ENCODE measurements around the gene LEF1.

LEF1 gene

DNA sequence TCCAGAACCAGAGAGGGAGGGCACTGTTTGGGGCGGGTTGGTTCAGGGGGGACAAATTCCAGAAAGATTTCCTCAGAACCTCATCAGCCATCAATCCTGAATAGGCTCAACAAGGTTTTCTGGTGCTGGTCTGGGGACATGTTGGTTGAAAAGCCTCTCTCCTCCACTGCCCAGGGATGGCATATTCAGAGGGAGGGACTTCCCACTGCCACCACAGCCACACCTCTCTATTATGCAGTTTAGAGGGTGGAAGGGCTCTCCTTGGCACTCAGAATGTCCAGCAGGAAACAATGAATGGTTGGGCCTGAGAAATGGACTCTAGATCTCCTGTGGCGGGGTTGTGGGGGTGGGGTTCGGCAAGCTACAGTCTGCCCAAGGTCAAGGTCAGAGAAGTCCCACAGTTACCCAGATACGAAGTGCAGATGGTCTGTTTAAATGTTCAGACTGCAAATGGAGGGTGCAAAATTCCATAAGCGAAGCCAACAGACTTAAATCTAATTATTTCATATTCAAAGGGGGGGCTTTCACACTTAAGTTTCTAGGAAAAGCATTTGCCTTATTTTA, 70.7 kb downstream of the LEF1 start:
- Histone ChIP-seq H3K27me3 (ENCODE audit: control insufficient read depth, insufficient read depth, low read length) (no peaks in the 10 kb centered on the region), H3K4me3 (ENCODE audit: low read length) (no peak overlapping the region), H3K4me1 (ENCODE audit: control insufficient read depth, insufficient read depth, low read length) (no peaks in the 10 kb centered on the region), H3K9ac (ENCODE audit: low read length) (no peak overlapping the region), H3K27ac (ENCODE audit: low read depth, low read length) (no peak overlapping the region), H3K36me3 (ENCODE audit: control insufficient read depth, insufficient read depth, low read length) (no peaks in the 10 kb centered on the region)

DNA sequence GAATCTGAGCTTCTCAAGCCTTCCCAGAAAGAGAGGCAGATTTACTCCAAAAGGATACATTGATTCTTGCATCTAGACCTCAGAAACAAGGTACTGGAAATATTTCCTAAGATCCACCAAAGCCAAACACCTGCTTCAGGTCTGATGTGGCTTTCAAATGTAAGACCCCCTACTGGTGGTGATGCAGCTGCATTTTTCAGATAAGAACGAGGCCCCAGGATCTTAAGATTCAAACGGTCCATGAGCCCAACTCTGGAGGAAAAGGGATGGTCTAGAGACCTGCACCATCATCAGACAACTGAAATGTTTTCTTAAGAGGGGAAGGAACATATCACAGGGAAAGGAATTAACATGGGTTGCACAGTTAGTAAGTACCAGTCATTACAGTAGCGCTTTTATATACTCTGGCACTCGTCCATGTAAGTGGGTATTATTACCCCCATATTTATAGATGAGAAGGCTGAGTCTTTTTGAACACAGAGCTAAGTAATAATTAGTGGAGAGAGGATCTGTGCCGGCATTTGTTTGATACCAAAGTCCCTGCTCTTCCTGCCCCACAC, 73.7 kb downstream of the LEF1 start:
- Histone ChIP-seq H3K4me3 (ENCODE audit: low read length) (no peak overlapping the region), H3K27me3 (ENCODE audit: control insufficient read depth, insufficient read depth, low read length) (no peaks in the 10 kb centered on the region), H3K27ac (ENCODE audit: low read depth, low read length) (no peak overlapping the region), H3K9ac (ENCODE audit: low read length) (no peak overlapping the region), H3K4me1 (ENCODE audit: control insufficient read depth, insufficient read depth, low read length) (no peaks in the 10 kb centered on the region), H3K36me3 (ENCODE audit: control insufficient read depth, insufficient read depth, low read length) (no peaks in the 10 kb centered on the region)

DNA sequence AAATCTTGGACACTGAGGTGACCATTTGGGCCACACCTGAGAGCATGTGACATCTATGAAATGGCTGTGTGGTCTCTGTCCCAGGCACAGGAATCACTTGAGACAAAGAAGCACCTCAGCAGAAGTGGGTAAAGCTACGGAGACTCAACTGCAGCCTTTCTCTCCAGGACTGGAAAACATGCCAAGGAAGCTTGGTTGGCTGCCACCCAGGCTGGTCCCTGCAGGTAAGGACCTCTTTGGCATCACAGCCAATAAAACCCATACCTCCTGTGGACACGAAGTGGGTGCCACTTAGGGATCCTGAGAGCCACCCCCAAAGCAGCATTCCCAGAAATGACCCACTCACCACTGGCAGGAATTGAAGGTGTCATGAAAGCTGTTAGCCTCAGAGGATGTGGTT, 74.6 kb downstream of the LEF1 start:
- Histone ChIP-seq H3K27ac (ENCODE audit: low read depth, low read length) (no peak overlapping the region), H3K4me3 (ENCODE audit: low read length) (no peak overlapping the region), H3K36me3 (ENCODE audit: control insufficient read depth, insufficient read depth, low read length) (no peaks in the 10 kb centered on the region), H3K27me3 (ENCODE audit: control insufficient read depth, insufficient read depth, low read length) (no peaks in the 10 kb centered on the region), H3K4me1 (ENCODE audit: control insufficient read depth, insufficient read depth, low read length) (no peaks in the 10 kb centered on the region), H3K9ac (ENCODE audit: low read length) (no peak overlapping the region)

DNA sequence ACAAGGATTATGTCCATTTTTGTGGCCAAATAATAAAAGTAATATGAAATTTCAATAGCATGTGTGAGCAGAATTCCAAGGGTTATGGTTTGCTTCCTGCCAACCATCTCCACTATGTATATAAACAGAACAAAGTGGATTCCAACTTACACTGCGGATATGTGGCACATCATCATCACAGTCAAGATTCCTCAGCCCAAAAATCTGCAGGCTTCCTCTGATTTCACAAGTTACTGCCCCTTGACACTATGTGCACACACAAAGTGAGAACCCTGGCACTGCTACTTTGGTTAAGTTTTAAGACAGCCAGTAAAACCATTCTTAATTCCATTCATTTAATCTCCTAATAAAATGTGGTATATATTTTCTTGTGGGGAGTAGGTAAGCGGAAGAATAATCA, 76.4 kb downstream of the LEF1 start:
- no peak overlapping the region for H3K4me3 ChIP-seq (ENCODE audit: low read length)
- no peaks in the 10 kb centered on the region for H3K4me1 ChIP-seq (ENCODE audit: control insufficient read depth, insufficient read depth, low read length)
- H3K27ac ChIP-seq (ENCODE audit: low read depth, low read length): no peak overlapping the region
- H3K36me3 ChIP-seq (ENCODE audit: control insufficient read depth, insufficient read depth, low read length): no peaks in the 10 kb centered on the region
- H3K9ac ChIP-seq (ENCODE audit: low read length): no peak overlapping the region
- no peaks in the 10 kb centered on the region for H3K27me3 ChIP-seq (ENCODE audit: control insufficient read depth, insufficient read depth, low read length)

DNA sequence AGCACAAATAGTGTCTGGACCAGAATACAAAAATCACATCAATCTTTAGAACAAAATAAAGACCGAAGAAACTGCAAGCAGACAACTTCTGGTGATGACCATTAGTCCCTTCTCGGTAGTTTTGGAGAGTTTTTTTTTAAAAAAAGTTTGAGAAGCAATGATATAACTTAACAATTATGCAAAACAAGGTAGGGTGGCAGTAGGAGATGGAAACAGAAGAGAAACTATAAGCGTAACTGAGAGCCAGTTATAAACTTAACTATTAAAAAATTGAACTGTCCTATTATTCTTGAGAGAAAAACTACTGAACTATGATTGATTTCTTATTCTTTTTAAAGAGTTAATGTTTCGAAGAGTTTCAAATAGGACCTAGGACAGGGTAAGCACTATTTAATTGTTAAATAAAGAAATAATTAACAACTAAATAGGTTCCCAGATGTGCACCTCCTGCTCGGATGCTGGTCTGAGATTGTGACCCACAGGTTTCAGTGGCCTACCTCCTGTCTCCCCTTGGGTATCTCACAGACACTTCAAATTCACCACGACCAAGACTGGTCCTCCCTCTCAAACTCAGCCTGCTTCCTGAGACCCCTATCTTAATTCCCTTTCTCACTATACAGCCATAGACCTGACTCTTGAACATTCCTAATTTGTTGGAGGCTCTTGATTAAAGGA, 81.3 kb downstream of the LEF1 start:
- Histone ChIP-seq H3K36me3 (ENCODE audit: control insufficient read depth, insufficient read depth, low read length) (no peaks in the 10 kb centered on the region), H3K4me1 (ENCODE audit: control insufficient read depth, insufficient read depth, low read length) (no peaks in the 10 kb centered on the region), H3K27me3 (ENCODE audit: control insufficient read depth, insufficient read depth, low read length) (no peaks in the 10 kb centered on the region), H3K9ac (ENCODE audit: low read length) (no peak overlapping the region), H3K27ac (ENCODE audit: low read depth, low read length) (no peak overlapping the region), H3K4me3 (ENCODE audit: low read length) (no peak overlapping the region)

DNA sequence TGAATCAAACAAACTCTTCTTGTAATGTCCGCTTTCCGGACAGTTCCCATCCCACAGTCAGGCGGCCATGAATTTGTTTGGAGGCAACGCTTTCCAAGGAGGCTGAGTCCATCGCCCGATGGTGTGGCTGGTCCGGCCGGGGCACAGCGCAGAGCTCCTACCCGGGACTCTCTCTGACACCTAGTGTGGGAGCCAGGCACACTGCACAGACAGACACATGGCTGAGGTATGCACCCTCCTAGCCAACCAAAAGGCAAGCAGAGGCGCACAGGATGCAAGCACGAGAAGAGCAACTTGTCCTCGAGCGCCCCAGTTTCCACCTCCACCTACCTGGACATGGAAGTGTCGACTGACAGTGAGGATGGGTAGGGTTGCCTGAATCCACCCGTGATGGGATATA, 87.5 kb downstream of the LEF1 start:
- no peak overlapping the region for H3K4me3 ChIP-seq (ENCODE audit: low read length)
- no peak overlapping the region for H3K27ac ChIP-seq (ENCODE audit: low read depth, low read length)
- no peaks in the 10 kb centered on the region for H3K36me3 ChIP-seq (ENCODE audit: control insufficient read depth, insufficient read depth, low read length)
- H3K9ac ChIP-seq (ENCODE audit: low read length): no peak overlapping the region
- H3K4me1 ChIP-seq (ENCODE audit: control insufficient read depth, insufficient read depth, low read length): no peaks in the 10 kb centered on the region
- H3K27me3 ChIP-seq (ENCODE audit: control insufficient read depth, insufficient read depth, low read length): no peaks in the 10 kb centered on the region

DNA sequence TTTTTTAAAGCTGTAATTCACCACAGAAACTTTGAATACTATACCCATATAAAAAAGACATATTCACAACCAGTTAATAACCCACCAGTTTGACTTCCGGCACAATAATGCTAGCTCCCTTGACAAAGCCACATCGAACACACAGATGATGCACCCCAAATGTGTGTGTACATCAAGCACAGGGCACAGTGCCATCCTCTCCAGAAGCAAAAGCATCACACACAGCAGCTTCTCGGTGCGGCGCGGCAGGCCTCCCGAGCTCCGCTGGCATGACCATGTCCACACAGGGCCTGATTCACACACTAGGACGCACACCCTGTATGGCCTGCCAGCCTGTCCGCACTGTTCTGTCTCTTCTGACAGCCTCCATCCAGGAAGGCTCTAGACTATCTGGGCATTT, 88.0 kb downstream of the LEF1 start:
- Histone ChIP-seq H3K27me3 (ENCODE audit: control insufficient read depth, insufficient read depth, low read length) (no peaks in the 10 kb centered on the region), H3K36me3 (ENCODE audit: control insufficient read depth, insufficient read depth, low read length) (no peaks in the 10 kb centered on the region), H3K4me1 (ENCODE audit: control insufficient read depth, insufficient read depth, low read length) (no peaks in the 10 kb centered on the region), H3K4me3 (ENCODE audit: low read length) (no peak overlapping the region), H3K27ac (ENCODE audit: low read depth, low read length) (no peak overlapping the region), H3K9ac (ENCODE audit: low read length) (no peak overlapping the region)

DNA sequence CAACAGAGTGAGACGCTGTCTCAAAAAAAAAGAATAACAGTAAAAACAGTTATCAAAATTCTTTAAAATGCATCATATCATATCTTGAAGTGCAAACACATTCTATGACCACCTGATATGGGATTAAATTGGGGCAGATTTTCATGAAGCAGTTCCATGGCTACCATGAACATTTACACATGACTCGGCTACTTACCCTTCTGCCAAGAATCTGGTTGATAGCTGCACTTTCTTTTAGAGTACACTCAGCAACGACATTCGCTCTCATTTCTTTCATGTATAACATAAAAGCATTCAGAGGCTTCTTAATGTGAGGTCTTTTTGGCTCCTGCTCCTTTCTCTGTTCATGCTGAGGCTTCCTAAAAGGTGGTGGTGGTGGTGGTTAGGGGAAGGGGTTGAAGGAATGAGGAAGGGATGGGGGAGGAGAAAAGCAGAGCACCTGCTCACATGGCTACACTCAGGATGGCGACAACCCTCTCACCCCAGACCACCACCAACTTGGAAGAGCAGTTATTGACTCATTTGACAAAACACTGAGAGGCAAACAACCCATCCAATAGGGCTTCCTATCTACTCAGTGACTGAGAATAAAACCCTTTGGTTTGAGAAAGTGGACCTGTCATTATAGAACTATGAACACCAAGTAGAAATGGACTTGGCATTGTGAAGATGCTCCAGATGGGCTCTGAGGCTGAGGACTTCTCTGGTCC, 90.6 kb downstream of the LEF1 start:
- Histone ChIP-seq H3K4me1 (ENCODE audit: control insufficient read depth, insufficient read depth, low read length) (no peaks in the 10 kb centered on the region), H3K36me3 (ENCODE audit: control insufficient read depth, insufficient read depth, low read length) (no peaks in the 10 kb centered on the region), H3K4me3 (ENCODE audit: low read length) (no peak overlapping the region), H3K27ac (ENCODE audit: low read depth, low read length) (no peak overlapping the region), H3K27me3 (ENCODE audit: control insufficient read depth, insufficient read depth, low read length) (no peaks in the 10 kb centered on the region), H3K9ac (ENCODE audit: low read length) (no peak overlapping the region)

DNA sequence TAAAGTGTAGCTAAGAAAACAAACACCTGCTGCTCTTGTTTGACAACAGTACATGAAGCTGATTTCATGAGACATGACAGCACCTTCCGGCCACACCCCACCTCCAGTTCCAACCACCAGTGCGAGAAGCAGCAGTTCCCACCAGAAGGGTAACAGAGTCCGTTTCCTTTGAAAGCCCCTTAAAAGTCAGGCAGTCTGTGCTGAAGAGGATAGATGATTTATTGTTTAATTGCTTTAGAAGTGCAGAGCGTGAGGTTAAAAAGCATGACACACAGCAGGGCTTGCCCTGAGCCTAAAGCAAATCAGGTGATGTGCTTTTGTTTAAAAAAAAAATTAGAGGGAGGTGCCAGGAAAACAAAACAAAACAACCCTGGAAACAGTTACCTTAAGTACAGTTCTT, 96.4 kb downstream of the LEF1 start:
- H3K27ac ChIP-seq (ENCODE audit: low read depth, low read length): no peak overlapping the region
- no peaks in the 10 kb centered on the region for H3K27me3 ChIP-seq (ENCODE audit: control insufficient read depth, insufficient read depth, low read length)
- H3K4me3 ChIP-seq (ENCODE audit: low read length): no peak overlapping the region
- H3K4me1 ChIP-seq (ENCODE audit: control insufficient read depth, insufficient read depth, low read length): no peaks in the 10 kb centered on the region
- H3K36me3 ChIP-seq (ENCODE audit: control insufficient read depth, insufficient read depth, low read length): no peaks in the 10 kb centered on the region
- no peak overlapping the region for H3K9ac ChIP-seq (ENCODE audit: low read length)

DNA sequence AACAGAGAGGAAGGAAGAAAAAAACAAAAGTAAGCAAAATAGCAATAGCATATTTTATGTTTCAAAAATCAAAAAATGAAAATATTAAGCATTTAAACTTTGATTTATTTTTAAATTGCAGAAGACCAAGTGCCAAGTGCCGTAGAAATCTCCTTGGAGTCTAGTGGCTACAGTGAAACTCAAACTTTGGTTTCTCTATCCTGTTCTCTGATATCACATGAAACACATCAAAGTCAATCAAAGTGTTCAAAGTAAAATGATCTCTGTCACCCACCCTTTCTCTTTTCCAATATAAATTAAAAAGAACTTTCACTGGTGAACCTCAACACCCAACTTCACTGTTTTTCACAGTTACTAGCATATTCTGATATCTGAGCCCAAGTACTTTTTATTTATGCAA, 98.0 kb downstream of the LEF1 start:
- no peak overlapping the region for H3K9ac ChIP-seq (ENCODE audit: low read length)
- H3K27me3 ChIP-seq (ENCODE audit: control insufficient read depth, insufficient read depth, low read length): no peaks in the 10 kb centered on the region
- no peaks in the 10 kb centered on the region for H3K4me1 ChIP-seq (ENCODE audit: control insufficient read depth, insufficient read depth, low read length)
- no peaks in the 10 kb centered on the region for H3K36me3 ChIP-seq (ENCODE audit: control insufficient read depth, insufficient read depth, low read length)
- no peak overlapping the region for H3K27ac ChIP-seq (ENCODE audit: low read depth, low read length)
- no peak overlapping the region for H3K4me3 ChIP-seq (ENCODE audit: low read length)

DNA sequence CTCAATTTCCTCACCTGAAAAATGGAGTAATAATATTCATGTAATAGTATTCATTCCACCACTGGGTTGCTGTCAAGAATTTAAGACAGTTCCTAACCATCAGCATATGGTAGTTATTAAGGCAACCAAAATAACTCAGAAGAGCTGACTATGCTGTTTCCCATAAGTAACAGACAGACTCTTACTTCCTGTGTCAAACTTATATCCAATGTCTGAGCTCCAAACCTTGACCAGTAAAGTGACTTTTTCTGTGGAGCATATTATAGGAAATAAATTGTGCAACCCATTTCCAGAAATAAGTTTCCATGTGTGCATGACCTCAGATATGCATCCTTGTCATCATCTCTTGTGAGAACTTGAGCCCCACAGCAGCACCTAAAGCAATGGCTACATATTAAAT, 100.3 kb downstream of the LEF1 start:
- Histone ChIP-seq H3K27ac (ENCODE audit: low read depth, low read length) (no peak overlapping the region), H3K36me3 (ENCODE audit: control insufficient read depth, insufficient read depth, low read length) (no peaks in the 10 kb centered on the region), H3K4me3 (ENCODE audit: low read length) (no peak overlapping the region), H3K4me1 (ENCODE audit: control insufficient read depth, insufficient read depth, low read length) (no peaks in the 10 kb centered on the region), H3K9ac (ENCODE audit: low read length) (no peak overlapping the region), H3K27me3 (ENCODE audit: control insufficient read depth, insufficient read depth, low read length) (no peaks in the 10 kb centered on the region)

DNA sequence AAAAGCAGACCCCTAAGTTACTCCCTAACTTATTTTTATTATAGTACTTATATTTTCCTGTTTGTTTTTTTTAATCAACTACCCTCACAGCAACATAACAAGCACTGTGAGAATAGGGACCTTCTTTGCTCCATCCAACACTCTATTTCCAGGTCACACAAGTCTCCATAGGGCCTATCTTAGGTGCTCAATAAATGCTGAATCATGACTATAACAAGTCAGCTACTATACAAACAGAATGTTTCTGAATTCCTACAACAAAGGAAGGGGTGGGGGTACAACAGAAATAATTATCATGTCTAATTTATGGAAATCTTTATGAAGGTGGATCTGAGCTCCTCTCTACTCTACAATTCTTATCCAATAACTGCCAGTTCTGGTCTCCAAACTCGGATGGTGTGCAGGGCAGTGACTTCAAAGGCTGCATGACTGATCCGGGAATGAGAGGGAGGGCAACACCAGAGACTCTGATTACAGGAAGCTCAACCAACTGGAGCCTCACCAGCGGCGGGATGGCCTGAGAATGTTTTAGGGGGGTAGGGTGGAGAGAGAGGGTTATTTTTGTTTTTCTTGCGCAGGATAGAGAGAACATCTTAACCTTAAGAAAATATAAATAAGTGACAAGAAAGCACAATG, 107.9 kb downstream of the LEF1 start:
- H3K9ac ChIP-seq (ENCODE audit: low read length): no peak overlapping the region
- no peak overlapping the region for H3K27ac ChIP-seq (ENCODE audit: low read depth, low read length)
- H3K4me3 ChIP-seq (ENCODE audit: low read length): no peak overlapping the region
- H3K27me3 ChIP-seq (ENCODE audit: control insufficient read depth, insufficient read depth, low read length): no peaks in the 10 kb centered on the region
- no peaks in the 10 kb centered on the region for H3K36me3 ChIP-seq (ENCODE audit: control insufficient read depth, insufficient read depth, low read length)
- H3K4me1 ChIP-seq (ENCODE audit: control insufficient read depth, insufficient read depth, low read length): no peaks in the 10 kb centered on the region
